Stimulated activated CD8-positive, alpha-beta memory T cell treated with anti-CD3 and anti-CD28 coated beads, Interleukin-12 subunit alpha, Interleukin-12 subunit beta, amount 100 ng/mL, for 1 hour (primary cell): ENCODE results near the gene CXXC4.
A peak's percentile ranks its signal among the peaks of the same experiment; 100 is the strongest.

Source experiments
- DNase-seq: peaks from one replicate; pipeline ENCODE4 v3.0.0-alpha.2; 2020; ENCODE audit warnings: low read depth

The CXXC4 gene

DNA sequence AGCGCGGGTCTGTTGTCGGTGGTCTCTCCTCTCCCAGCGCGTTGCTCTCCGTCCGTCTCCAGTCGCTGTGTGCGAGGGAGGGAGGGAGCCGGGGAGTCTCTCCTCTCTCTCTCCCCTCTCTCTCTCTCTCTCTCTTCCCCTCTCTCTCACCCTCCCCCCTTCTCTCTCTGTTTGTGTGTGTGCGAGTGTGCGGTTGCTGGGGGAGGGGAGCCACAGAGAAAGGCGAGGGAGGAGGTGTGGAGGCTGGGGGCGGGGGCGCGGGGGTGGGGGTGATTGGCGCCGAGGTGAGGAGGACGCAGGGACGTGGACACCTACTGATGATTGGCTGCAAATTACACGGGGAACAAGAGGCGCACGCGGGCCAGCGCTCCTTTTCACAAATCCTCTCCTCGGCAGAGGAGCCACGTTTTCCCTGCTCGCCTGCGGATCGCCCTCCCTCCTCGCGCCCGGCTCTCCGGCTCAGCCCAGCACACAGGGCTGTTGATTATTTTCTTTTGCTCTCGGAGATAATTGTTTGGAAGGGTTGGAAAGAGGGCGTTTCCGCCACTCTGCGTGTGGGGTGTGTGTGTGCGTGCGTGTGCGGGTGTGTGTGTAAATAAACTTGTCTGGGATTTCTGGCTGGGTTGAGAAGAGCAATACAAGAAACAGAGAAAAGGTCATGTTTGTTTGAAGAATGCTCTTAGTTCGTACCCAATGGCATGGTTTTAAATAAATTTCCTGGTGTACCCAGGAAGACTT lies at the start of gene CXXC4:
TSS of gene CXXC4 (minus strand) at position 73 of the 738 bp plus-strand sequence. CDS start 3,092 bp downstream, outside the sequence.
- no peak for DNase-seq

DNA sequence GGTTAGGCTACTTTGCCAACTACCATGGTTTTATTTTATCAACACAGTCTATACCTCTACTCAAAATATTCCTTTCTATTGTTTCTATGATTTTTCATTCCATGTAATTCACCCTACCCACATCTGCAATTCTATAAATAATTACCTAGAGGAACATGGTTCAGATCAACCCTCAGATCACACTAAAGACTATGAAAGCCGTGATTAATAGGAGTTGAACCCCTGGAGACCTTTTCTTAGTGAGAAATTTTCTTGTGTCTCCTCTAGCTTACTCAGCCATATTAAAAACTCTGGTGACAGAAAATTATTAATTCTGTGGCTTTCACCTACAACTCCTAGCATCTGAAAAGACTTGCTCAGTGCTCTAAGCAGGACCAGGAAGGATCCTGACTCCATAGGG lies 38.5 kb upstream of the CXXC4 start:
- no peak for DNase-seq

DNA sequence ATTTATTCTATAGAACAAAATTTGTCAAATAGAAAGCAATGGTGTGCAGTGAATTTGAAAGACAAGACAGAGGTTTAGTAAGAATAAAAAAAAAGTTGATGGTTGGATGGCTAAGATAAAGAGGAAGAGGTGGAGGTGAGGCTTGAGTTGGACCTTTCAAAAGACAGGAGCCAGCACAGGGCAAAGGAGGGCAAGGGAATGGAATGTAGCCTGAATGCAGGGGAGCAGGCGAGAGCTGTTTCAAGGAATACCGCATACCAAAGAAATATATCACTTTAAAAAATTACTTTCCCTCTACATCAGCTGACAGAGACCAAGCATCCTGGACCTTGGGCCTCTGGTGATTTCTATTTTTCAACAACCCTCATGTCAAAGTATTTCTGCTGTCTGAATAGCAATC lies 38.0 kb upstream of the CXXC4 start:
- no peak for DNase-seq

DNA sequence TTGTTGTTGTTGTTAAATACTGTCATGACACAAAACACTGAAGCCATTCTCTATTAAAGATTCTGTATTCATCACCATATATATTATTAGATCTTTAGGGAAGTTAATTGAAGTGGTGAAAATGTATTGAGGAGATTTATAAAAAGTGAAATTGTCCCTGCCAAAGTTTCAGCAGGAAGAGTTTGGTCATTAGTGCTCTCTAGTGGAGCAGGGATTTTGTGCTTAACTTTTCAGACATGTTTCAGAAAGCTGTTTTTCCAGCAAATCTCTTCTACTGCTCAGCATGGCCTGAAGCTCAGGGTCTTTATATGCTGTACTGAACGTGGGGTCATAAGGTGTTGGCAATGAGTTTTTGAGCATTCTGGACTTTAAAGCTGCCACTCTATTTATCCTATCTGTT lies 36.7 kb upstream of the CXXC4 start:
- no peak for DNase-seq

DNA sequence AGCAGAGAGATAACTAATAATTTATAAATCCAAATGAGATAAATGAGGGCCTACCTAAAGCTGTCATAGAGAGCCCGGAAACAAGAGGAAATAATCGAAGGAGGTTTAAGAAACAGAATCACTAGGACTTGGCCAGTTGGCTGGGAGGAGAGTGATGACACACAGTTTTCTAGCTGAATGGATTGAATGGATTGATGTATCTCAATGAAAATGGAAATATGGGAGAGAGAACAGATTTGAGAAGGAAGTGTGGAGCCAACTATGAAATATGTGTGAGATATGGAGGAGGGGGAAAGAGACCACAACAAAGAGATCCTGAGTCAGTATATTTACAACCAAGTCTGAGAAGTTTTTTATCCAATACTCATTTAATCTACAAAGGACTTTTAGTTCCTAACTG lies 35.7 kb upstream of the CXXC4 start:
- no peak for DNase-seq

DNA sequence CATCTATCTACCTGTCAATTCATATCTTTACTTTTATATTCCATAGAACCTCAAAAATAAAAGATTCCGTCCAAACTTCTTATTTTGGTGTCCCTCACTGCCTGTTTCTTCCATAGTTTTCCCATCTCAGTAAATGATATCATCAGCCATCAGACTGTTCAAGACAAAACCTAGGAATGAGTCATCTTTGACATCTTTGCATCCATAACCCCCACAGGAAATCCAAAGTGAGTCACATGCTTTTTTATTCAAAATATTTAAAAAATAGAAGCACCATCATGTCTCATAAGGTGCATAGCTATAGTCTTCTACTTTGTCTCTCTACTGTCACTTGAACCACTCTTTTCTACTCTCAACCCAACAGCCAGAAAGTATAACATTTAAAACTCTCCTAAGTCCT lies 29.9 kb upstream of the CXXC4 start:
- no peak for DNase-seq

DNA sequence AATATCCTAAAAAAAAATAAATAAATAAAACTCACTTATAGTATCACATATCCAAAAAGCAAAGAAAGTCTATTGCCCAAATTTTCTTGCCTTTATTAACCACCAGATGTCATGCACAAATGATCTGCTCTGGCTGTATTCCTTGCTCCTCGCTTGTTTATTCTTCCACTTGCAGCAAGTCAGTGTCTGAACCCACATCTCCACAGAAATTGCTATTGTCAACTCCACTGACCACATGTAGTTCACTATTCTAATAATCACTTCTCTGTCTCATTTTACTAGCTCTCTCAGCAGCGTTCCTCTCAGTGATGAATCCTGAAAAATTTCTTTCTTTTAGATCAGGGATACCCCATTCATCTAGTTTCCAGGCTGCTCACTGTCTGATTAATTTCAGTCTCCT lies 29.3 kb upstream of the CXXC4 start:
- no peak for DNase-seq

DNA sequence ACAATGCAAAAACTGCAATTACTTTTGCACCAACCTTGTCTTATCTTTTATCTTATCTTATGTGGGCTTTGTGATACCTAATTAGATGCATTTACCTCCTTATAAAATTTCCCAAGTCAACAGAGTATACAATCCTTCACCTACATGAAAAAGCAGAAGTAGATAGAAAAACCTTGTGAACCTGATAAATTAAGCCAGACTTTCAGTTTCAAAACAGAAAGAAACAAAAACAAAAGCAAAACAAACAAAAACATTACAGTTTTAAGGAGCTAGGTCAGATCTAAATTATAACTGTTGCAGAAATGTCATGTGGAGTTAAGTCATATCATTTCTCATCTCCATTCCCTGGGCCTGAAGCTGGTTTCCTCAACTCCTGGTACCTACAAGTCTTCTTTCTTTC lies 24.9 kb upstream of the CXXC4 start:
- DNase-seq: no peak

DNA sequence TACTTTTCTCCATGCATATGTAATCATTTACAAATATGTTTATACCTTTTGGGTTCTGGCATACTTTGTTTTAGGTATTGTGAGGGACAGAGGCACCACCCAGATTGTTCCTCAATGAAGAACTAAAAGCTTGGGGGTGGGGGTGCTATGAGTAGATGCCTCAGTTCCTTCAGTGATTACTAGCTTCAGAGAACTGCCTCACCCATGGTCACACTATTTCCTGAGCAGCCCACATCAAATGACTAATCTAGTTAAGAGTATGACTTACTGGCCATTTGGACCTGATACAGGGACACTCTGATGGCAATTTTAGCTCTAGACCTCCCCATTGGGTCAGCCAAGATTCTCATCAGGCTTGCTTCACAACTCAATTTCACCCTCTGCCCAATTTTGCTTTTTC lies 22.2 kb upstream of the CXXC4 start:
- no peak for DNase-seq

DNA sequence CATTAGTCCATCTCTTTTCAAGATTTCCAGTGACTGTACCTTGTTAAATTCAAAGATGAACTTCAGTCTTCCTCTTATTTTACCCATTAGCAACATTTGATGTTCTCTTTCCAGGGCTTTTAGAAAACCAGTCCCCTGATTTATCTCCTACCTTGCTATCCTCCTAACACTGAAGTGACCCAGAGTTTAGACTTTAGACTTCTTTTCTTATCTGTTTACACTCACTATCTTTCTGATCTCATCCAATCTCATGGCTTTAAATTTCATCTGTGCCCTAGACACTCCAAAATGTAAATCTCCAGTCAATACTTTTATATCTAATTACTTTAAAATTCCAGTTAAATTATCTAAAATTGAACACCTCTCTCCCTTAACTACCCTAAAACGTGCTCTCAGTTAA lies 13.5 kb upstream of the CXXC4 start:
- DNase-seq: no peak

DNA sequence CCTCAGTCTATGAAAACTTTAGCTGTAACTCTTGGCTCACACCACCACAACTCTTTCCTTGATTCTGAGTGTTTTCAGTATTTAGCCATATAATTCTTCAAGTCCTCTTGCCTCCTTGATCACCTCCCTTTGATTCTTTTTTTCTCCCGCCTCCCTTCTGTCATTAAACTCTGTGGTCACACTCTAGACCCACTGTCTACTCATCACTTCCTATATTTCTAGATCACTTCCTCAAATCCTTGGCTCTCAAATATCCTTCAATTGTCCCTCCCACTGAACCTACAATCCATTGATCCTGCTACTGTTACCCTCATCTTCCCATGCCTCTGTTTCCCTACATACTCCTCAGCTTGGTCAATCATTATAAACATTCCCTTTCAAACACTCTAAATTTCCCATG lies 12.4 kb upstream of the CXXC4 start:
- DNase-seq: no peak

DNA sequence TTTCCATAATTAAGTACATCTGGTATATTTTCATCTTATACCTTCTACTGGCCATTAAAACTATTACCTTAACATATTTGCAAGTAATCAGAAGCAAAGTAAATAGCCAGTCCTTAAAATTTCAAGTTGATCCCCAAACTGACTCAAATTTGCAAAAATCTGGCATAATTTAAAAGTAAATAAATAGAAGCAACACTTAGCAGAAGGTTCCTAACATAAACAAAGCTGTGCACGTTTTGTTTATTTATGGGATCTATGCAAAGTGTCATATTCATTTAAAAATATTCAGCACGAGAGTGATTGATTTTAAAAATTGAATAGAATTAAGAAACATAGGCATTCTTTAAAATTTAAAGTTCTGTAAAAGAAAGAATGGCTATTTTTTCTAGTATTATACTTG lies 9.8 kb upstream of the CXXC4 start:
- DNase-seq: no peak

DNA sequence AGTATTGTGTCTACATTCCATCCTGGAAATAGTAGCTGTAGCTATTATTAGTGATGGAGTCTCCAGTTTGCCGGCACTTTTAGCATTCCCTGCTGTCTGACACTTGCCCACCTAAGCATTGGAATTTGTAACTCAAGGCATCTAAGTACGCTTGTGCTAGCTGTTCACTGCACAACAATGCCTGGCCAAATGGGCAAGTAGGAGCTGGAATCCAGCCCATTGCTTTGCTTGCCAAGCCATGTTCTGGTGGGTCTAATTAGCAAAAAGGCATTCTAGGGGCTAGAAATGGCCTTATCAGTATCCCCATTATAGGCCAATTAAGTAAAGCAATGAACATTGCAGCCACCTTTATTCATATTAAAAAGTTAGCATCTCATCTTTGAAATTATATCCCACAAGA lies 7.8 kb upstream of the CXXC4 start:
- no peak for DNase-seq

DNA sequence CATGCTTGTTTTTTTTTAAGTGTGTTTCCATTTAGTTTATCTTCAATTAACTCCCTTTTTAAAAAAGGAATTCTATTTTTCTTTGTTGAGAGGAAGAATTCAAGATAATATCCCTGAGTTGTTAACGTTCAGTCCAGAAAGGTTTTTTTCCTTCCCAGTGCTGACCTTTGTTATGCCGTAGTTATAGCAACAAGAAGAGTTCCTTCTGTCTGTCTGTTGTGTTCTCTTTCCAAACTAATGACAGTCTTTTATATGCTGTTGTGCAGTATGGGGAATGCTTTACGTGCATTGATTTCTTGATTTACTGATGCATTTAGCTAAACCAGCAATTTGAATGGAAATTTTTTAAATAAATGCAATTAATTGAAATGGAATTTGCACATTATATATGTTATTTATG lies 6.6 kb upstream of the CXXC4 start:
- no peak for DNase-seq

DNA sequence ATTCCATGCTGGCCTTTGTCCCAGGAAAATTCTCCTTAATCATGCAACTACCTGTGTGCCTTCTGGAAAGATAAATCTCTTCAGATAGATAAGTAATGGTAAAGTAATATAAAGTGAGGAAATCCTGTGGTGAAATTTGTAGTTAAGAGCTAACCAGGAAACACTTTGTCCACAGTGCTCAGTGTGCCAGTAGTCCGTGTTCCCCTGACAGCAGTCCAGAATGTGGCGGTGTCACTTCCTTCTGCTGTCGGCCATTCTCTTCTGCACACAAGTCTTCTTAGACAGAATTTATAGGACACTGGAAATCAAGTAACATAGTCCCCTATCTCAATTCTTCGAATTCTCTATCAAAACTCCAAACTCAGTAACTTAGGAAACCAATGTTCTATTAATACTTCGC lies 5.7 kb upstream of the CXXC4 start:
- no peak for DNase-seq

DNA sequence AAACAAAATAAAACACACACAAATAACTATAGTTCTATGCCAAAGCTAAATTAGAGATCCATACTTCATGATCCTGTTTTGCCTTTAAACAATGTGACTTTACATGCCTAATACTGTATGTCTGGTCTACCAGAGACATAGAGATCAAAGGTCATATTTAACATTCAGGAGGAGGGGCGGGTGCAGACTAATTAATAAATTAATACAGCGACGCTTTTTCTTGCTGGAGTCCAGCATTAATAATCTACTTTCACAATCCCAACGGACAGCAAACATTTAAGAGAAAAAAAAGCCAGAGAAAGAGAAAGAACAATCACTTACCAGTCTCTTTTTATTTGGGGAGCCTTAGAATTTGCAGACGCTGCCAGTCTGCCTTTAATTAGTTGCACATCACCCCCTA lies 509 bp downstream of the CXXC4 start:
- DNase-seq: no peak

DNA sequence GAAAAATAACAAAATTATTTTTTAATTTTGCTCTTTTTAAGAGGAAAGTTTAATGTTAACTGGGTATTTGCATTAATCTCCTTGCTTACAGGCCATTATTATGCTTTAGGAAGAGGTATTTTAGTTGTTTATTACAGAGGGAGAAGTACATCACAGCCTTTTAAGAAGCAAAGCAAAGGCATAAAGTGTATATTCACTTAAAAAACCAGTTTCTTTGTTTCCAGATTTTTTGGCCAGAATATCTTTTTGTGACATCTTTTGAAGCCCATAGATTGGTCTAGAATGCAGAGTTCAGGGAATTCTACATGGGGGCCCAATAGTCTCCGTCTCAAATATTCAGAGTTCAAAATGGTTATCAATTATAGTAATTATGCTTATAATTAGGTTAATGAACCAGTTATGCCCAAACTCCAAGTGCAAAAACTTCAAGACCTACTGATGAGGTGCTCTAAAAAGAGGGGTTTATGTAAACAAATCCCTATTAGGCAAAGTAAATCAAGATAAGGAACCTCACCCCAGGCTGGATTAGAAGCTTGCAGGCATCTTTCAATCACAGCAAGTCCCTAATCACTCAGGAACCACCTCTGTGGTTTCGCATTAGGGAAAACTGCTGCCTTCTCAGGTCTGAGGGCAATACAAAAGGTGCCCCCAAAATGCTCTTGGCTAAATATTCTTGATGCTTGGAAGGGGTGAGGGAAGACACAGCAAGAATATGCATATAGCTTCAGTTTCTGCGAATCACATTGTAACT lies 1.4 kb downstream of the CXXC4 start:
- DNase-seq: no peak

DNA sequence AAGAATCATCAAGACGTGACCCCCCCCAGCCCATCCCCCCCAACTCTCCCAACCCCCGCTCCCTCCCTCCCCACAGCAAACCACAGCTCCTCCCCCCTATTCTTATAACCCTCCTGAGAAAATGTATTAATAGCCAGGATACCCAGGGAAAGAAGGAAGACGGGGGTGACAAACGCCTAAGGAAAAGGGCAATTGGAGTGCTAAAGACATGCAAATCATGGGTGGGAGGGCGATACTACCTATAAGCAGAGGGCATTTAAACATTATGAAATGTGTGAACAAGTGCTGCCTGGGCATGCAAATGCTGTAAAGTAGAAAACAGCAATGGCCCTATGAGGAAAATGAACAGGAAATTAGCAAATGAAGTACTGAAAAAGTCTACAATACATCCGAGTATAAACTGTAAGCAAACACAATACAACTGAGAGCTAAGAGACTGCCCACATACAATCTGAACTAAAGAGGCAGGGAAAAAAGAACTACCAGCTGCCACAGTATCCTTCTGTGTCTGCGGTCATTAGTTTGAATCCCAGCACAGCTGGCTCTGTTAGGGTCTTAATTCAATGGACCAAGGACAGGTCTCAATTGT lies 2.4 kb downstream of the CXXC4 start:
- no peak for DNase-seq

DNA sequence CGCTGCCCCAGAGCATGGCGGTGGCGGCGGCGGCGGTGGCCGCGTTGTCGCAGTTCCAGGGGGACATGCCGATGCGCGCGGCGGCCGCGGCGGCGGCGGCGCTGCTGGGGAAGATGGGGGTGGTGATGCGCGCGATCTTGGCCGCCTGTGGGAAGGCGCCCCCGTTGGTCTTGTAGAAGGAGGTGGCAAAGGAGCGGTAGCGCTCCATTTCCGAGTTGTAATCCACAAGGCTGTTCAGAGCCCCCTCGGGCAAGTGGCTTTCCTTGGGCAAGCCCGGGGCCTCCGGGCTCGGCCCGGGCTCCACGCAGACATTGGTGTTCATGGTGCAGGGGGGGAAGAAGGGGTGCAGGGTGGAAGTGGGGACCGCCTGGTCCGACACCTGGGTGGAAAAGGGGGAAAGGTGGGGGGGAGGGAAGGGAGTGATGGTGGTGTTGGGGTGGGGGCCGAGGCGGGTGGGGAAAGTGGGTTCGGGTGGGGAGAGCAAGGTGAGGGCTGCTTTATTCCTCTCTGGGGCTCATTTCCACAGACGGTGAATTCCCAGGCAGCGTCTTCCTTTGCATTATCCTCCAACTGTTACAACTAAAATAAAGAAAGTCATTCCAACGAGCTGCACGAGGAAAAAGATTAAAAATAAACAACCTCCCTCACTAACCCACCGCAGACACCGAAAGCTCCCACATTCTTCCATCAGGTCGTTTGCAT lies 3.1 kb downstream of the CXXC4 start:
- DNase-seq: no peak

DNA sequence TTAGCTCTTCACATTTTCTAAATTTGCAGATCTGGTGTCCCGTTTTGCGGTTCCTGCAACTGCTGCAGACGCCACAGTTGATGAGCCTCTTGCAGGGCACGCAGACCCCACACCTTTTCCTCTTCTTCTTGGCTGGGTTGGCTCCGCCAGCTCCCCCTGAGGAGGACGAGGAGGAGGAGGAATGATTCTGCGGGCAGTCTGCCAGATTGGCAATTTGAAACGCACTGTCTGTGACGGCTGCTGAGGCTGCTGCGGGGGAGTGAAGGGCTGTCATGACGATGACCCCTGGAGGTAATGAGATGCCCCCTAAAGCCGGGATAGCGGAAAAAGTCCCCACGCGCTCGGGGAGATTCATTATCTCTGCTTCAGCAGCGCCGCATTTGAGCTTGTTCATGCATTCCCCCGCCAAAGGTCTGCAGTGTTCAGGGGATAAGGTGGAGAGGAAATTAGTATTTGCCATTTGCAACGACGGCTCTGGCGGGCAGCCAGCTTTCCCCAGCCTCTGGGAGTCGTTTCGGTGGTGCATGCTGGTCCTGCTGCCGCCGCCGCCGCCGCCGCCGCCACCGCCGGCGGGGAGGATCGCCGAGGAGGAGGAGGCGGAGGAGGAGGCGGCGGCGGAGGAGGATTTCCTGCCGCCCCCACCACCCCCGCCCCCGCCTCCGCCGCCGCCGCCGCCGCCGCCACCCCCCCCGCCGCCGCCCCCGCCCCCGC lies 3.8 kb downstream of the CXXC4 start:
- peak; percentile 24 for DNase-seq

DNA sequence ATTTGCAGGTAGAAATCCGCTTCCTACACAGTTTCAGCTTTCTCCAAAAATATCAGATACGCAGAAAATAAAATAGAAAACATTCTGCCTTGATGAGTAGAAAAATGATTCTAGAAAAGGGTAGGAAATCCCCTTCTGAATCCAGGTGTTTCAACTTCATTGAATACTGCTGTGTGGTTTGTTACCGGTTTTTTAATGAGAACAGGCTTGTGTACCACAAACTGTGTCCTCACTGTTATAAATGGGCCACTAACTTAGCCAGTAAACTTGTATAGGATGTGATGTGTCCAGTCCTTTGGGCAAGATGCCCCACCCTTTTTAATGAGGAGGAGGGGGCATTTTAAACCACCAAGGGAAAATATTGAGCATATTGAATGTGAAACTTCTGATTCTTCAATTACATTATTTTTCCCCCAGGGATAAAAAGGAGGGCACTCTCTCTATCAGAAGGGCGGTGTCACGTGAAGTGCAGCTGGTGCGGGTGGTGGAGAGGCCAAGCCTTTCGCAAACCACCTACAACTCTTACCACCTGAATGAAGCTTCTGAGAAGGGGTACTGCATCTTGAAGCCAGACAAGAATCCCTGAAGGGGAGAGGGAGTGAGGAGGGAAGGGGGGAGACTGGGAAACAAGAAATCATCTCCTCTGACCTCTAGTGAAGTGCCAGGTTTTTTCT lies 4.5 kb downstream of the CXXC4 start:
- no peak for DNase-seq

DNA sequence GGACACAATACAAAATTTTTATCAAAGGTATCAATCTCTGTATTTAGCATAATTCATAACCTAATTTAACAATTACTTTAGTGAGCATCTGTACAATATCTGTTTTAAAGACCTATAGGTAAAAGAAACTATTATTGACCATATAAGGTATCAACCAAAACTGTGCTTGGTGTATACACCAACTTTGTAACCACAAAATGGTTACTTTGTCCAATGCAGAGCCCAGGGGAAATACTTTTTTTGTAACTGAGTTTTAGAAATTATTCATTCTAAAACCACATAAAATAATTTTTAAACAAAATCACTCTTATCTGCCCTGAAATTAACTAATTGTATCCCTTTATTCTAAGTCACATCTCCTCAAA lies 5.0 kb downstream of the CXXC4 start:
- DNase-seq: no peak
